Measurements from ENCODE around the gene ZCCHC7.
A peak's percentile ranks its signal among the peaks of the same experiment; 100 is the strongest.

- TF ChIP-seq CTCF (IDR thresholded peaks at IDR 0.05; ENCODE audit: low read depth, low read length) (peak; percentile 27), EZH2phosphoT487 (IDR thresholded peaks at IDR 0.05; ENCODE audit: low read depth) (no peak)
Observed at GRCh38 chr9:37301042-37301853, 180.9 kb downstream of the ZCCHC7 start.

Measured in OCI-LY3 (cell line).